GM21576 (cell line): ENCODE results near the gene GNAQ.

ENCODE experiments used
- ATAC-seq: cut with Tn5 transposase; IDR thresholded peaks from one replicate; pipeline ENCODE4 v1.9.1; 2021; ENCODE audit warnings: mild to moderate bottlenecking, moderate library complexity; ENCODE audit not compliant: unreplicated experiment

The GNAQ gene

DNA sequence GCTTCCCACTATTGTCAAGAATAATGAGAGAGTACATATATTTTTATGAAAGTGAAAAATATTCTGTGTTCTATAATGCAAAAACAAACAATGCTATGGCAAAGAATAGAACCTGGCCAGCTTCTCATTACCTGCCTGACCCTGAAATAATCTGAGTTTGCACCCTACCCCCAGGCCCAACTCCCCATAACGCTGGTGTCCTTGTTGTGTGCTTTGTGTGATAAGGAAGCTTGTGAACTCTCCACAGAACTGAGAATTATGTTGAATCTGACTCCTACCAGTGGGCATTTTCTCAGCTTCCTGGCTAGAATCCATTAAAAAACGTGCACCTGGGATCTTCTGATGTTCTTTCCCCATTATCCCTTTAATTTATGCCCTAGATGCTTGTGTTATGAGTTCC, 205.5 kb downstream of the GNAQ start:
- ATAC-seq = no peak

- ATAC-seq = no peak
Measured at GRCh38 chr9:77825361-77825760, 206.2 kb downstream of the GNAQ start.

DNA sequence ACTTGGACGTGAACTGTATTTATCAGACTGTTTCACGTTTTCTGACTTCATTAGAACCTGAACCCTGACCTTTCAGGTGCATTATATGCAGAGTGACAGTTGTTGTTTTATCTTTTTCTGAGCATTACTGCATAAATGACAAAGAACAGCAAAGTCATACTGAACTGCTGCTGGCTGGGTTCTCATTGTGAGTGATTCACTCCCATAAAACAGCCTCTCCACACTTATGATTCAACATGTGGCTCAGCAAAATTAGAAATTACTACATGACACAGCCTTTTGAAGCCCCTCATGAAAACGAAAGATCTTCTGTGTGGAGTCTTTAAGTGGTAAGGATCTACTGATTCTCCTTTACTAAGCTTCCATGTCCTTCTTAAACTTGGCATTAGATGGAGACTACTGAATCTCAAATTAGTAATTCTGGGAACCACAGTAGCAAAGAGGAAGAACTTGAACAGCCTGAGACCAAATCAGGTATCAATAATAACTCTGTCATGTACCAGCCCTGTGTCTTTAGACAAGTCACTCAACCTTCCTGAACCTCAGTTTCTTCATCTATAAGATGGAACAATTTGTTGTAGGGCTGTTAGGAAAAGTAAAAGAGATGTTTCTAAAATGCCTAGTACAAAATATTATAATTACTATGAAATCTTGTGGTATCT, 211.2 kb downstream of the GNAQ start:
- ATAC-seq = no peak

DNA sequence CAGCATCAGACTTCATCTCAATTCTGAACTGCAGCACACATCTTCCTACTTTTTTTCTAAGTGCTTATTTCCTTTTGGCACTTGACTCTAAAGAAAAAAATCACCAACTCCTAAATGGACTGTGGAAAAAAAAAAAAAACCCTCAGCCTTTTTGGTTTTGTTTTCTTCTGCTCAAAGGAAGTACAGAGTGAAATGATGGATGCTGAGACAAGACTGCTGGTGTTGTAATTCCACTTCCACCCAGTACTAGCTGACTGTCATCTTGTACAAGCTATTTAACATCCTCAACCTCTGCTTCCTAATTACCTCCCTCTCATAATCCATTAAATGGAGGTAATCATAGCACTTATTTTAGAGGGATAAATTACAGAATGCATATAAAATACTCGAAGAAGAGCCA, 212.0 kb downstream of the GNAQ start:
- no peak for ATAC-seq

DNA sequence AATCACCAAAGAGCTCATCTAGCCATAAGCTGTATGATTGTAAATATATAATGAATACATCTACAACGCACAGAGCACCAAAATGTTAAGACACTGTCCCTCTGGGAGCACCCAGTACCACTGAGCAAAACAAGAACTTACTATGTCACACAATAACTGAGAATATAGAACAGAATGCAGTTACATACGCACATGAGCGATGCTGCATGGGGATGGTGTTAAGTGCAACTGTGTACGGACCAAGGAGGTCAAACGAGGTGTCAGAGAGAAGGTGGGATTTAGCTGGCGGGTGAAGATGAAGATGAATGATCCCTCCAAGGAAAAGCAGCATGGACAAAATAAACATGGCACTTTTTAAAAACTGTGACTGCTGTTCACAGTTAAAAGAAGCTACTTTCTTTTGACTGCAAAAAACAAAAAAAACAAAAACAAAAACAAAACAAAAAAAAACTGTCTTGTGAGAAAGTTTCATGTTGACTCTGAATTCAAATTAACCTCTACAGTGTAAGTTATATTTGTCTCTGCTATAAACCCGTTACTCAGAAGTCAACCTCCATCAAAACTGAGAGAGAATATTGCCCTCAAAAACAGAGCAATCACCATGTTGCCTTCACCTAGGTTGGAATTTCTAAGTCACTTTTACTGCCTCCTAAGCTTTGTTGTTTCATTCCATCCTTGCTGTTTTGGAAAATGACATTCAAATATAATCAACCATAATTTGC, 213.9 kb downstream of the GNAQ start:
- peak; percentile 69 for ATAC-seq

GRCh38 chr9:77816641-77817341, 214.8 kb downstream of the GNAQ start:
- no peak for ATAC-seq

DNA sequence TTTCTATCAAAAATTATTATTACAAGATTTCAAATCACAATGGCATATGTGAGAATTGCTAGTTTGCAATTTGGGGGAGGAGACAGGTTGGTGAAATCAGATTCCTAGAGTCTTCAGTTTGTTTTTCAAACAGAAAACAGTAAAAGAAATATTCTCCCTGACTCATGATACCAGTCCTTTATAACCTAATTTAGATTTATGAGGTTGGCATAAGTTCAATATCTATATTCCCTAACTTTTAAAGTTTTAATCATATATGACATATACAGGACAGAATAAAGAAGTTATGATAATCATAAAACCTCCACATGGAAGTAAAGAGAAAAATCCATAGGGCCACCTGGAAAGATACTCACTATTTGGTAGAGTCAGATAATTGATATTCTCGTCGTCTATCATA, 216.4 kb downstream of the GNAQ start:
- no peak for ATAC-seq

DNA sequence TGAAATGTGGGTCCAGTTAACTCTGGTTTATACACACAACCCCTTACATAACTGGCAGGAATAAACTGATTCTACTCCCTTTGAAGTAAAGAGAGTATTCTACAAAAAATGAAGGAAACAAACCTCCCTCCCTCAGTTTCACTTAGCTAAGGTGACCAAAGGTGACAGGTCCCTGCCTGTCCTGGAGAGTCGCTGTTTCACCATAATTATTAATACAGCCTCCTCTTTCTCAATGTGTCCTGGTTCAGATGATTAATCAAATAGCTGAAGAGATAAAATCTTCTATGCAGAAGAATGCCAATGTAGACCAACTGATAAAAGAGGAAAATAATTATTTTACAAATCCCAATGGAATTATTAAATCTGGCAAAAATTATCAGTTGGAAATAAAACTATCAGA, 219.8 kb downstream of the GNAQ start:
- ATAC-seq = no peak

- no peak for ATAC-seq
Measured at GRCh38 chr9:77810637-77811119, 220.9 kb downstream of the GNAQ start.

DNA sequence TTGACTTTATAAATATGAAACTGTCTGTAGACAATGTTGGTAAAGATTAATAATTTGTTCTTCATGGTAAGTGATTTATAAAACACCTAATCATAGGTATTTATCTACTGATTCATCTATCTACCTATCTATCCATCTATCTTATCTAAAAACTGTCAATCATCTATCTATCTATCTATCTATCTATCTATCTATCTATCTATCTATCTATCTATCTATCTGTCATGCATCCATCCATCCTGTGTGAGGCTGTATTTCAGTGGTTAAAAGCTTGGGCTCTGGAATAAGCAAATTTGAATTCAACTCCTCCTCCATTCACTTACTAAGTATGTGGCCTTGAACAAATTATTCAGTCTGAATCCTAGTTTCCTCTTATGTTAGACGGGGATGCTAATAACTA, 221.6 kb downstream of the GNAQ start:
- ATAC-seq = no peak

DNA sequence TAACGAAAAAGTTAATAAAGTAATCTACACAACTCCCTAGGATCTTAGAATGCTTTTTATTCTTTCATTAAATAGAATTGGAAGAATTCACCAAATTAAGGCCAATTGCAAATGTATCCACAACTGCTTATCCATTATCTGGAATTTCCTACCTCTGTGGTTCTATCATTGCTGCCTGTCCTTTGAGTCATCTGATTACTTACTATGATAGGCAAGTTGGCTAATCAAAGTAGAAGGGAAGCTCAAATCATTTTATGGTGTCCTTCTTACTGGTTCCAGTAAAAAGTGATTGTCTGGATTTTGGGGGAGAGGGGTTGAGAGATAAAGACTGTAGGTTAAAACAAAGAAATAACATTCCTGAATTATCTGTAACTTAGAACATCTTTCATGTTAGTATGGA, 222.1 kb downstream of the GNAQ start:
- ATAC-seq = no peak

- ATAC-seq = no peak
Measured at GRCh38 chr9:77808751-77809081, 222.9 kb downstream of the GNAQ start.

- no peak for ATAC-seq
Measured at GRCh38 chr9:77807846-77808750, 223.5 kb downstream of the GNAQ start.

GRCh38 chr9:77807281-77807683, 224.3 kb downstream of the GNAQ start:
- ATAC-seq = no peak

- ATAC-seq = no peak
Measured at GRCh38 chr9:77806741-77807140, 224.9 kb downstream of the GNAQ start.

- ATAC-seq = no peak
Measured at GRCh38 chr9:77805810-77806209, 225.8 kb downstream of the GNAQ start.

GRCh38 chr9:77803423-77803822, 228.2 kb downstream of the GNAQ start:
- no peak for ATAC-seq

DNA sequence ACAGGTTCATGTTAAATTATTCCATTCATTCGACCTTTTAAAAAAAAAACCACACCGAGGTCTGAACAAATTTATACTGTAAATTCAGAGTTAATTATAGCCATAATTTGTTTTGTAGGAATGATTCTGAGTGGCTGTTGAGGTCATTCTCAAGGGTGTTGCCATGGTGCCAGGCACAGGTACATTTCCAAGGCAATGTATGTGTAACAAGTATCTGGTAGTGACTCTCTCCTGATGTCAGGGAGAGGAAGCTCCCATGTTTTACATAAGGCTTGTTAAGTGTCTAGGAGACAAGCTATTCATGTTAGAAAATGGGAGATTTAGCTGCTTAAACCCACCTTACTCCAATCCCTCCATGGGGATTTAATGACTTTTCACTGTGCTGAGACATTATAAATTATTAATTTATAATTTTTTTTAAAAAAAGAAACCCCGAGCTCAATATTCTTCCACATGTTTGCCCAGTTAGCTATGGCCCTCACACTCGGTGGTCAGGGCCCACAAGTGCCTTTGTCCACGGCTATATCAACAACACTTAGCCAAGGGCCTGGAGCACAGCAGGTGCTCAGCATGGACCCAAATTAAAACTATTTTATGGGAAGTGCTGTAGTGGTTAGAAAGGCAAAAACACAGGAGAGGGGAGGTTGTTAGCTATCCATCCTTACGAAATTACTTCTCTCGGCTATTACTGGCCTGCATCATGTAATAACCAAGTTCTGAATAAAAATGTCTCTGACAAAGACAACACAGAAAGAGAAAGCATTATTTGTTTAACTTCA, 228.9 kb downstream of the GNAQ start:
- no peak for ATAC-seq

GRCh38 chr9:77802064-77802463, 229.5 kb downstream of the GNAQ start:
- no peak for ATAC-seq

DNA sequence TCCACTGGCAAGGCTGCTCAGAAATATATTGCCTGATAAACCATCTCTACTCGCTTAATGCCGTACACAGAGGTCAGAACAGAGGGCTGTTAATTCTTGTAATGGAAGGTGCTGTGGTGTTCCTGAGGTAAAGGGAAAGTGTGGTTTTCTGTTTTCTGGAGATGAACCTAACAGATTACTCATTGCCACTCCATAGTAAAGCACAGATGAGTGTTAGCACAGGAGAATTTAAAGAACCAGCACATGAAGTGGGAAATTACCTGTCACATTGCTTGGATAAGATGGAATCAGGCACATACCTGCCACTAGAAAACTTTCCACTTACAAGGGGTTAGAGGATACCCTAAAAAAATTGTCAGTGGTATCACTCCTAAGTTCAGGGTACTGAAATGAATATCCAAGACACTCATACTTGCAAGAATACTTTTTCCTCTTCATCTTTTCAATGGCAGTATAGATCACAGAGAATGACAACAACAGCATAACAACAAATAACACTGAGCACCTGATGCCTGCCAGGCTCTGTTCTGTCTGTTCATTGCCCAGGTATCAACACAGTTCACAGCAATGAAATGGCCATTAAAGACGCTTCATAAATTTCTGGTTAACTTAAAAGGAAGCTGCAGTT, 230.6 kb downstream of the GNAQ start:
- ATAC-seq = no peak
